SK-MEL-5 (cell line): ENCODE data around the gene OR52B6. TPM values are rescaled to one million over a fixed set of nuclear protein-coding genes. Genes with fewer than 3 reads are reported as not detected.
"Not testable (repeated sequence)": the region's sequence is repeated elsewhere in the genome, so short reads cannot be mapped to it uniquely, and the experiment has no call there.

Experiments used
- DNase-seq: peaks from one replicate; pipeline ENCODE4 v3.0.0-alpha.2; 2016; ENCODE audit warnings: low read depth, low spot score
- in situ Hi-C: cut with HindIII; loops from 2 replicates; pipeline ENCODE4 v1.10.0; 2016; ENCODE audit warnings: low sequenced_read_pairs, high pct_unique_total_duplicates, low pct_unique_long_range_greater_than_20kb
- polyA plus RNA-seq, 2 experiments: library from polyadenylated mRNA; depleted of rRNA; stranded (reverse); fragments of >200 nt; gene quantifications; 2 replicates each; pipeline ENCODE4 v1.2.3, GENCODE V29; 2015
- total RNA-seq: library from RNA; depleted of rRNA; stranded (reverse); fragments of >200 nt; shearing (Covaris generic); gene quantifications from 2 replicates; pipeline ENCODE4 v1.2.3, GENCODE V29; 2014; rRNA removed

The OR52B6 gene
- total RNA-seq: not detected in 2 replicates
- polyA plus RNA-seq (2015; cell fraction: cytosol; rRNA removed): not detected in 2 replicates
- not detected in 2 replicates for polyA plus RNA-seq (2015; cell fraction: nucleus; rRNA removed)

- in situ Hi-C loops: no loop called here
- DNase-seq: no peak
Measured at GRCh38 chr11:5580577-5580976, at the start of gene OR52B6. OR52B6 (plus strand) TSS chr11:5580877; CDS start chr11:5580877, 0 bp downstream.

GRCh38 chr11:5531053-5531831 is 49.4 kb upstream of the OR52B6 start:
- no peak for DNase-seq
- in situ Hi-C loops: no loop called here

GRCh38 chr11:5534046-5534445 is 46.6 kb upstream of the OR52B6 start:
- peak; percentile 81 for DNase-seq
- in situ Hi-C loops: no loop called here

GRCh38 chr11:5536482-5536881 is 44.2 kb upstream of the OR52B6 start:
- DNase-seq: no peak
- in situ Hi-C loops: no loop called here

GRCh38 chr11:5541427-5541826 is 39.2 kb upstream of the OR52B6 start:
- in situ Hi-C loops: no loop called here
- no peak for DNase-seq

GRCh38 chr11:5546457-5546856 is 34.2 kb upstream of the OR52B6 start:
- no peak for DNase-seq
- in situ Hi-C loops: no loop called here

- no peak for DNase-seq
- in situ Hi-C loops: no loop called here
Measured at GRCh38 chr11:5547982-5548381, 32.7 kb upstream of the OR52B6 start.

GRCh38 chr11:5548440-5548839 is 32.2 kb upstream of the OR52B6 start, which contains the start of gene OR52H1:
OR52H1 (minus strand) TSS chr11:5548540; CDS start chr11:5545505, 3,035 bp downstream.
- in situ Hi-C loops: no loop called here
- DNase-seq: no peak

GRCh38 chr11:5550440-5551095 is 30.1 kb upstream of the OR52B6 start:
- no peak for DNase-seq
- in situ Hi-C loops: no loop called here

GRCh38 chr11:5553343-5553742 is 27.3 kb upstream of the OR52B6 start:
- in situ Hi-C loops: no loop called here
- peak; percentile 26 for DNase-seq

- in situ Hi-C loops: no loop called here
- DNase-seq: no peak
Measured at GRCh38 chr11:5556596-5557188, 24.0 kb upstream of the OR52B6 start.

- DNase-seq: no peak
- in situ Hi-C loops: no loop called here
Measured at GRCh38 chr11:5557751-5558150, 22.9 kb upstream of the OR52B6 start.

GRCh38 chr11:5564259-5565019 is 16.2 kb upstream of the OR52B6 start:
- no peak for DNase-seq
- in situ Hi-C loops: no loop called here

GRCh38 chr11:5574654-5575053 is 6.0 kb upstream of the OR52B6 start:
- no peak for DNase-seq
- in situ Hi-C loops: no loop called here

GRCh38 chr11:5575152-5575551 is 5.5 kb upstream of the OR52B6 start:
- in situ Hi-C loops: no loop called here
- no peak for DNase-seq

- in situ Hi-C loops: no loop called here
- no peak for DNase-seq
Measured at GRCh38 chr11:5577101-5577500, 3.6 kb upstream of the OR52B6 start.

- in situ Hi-C loops: no loop called here
- no peak for DNase-seq
Measured at GRCh38 chr11:5581014-5581413, 337 bp downstream of the OR52B6 start.

- in situ Hi-C loops, DNase-seq: not testable (repeated sequence)
Measured at GRCh38 chr11:5584458-5584857, 3.8 kb downstream of the OR52B6 start.
